IMR-90 (cell line): Measurements from ENCODE around the gene OXA1L. TPM values are rescaled to one million over a fixed set of nuclear protein-coding genes. Genes with fewer than 3 reads are reported as not detected.
"Not testable (repeated sequence)": the region's sequence is repeated elsewhere in the genome, so short reads cannot be mapped to it uniquely, and the experiment has no call there.

Experiments
- ATAC-seq: fragments of 200-7000 bp; cut with Tn5 transposase; 2 replicates; pipeline ENCODE4 v1.9.1; 2020; ENCODE audit warnings: low read depth, mild to moderate bottlenecking, moderate library complexity
- BruUV-seq: library from RNA; stranded (reverse); fragments of 400-500 nt; replicated peaks from 2 replicates; lab custom pipeline; 2021; lab: Mats Ljungman, UMichigan
- CTCF ChIA-PET: fragments of 300-600 bp; formaldehyde crosslinking; extraction: SDS; loops from one replicate; lab custom pipeline; 2021; ENCODE audit warnings: antibody characterized with exemption; lab: Yijun Ruan, JAX
- POLR2A ChIA-PET: fragments of 300-600 bp; sonication (Branson Sonifier 250); formaldehyde crosslinking; loops from one replicate; lab custom pipeline; 2022; ENCODE audit warnings: antibody characterized with exemption; ENCODE audit not compliant: unreplicated experiment; lab: Charles Lee
- DNase-seq: peaks from one replicate; pipeline ENCODE4 v3.0.0; 2013
- H2AFZ ChIP-seq: replicated peaks from 2 replicates; pipeline ENCODE3; 2013; ENCODE audit warnings: low read length, mild to moderate bottlenecking; ENCODE audit not compliant: poor library complexity
- H2AK5ac ChIP-seq: 2 replicates; pipeline ENCODE4 v1.6.1; 2013; ENCODE audit warnings: low read depth, low read length, inconsistent platforms
- H2AK9ac ChIP-seq: replicated peaks from 2 replicates; pipeline ENCODE3; 2013; ENCODE audit warnings: mild to moderate bottlenecking, low read depth, low read length, moderate library complexity; ENCODE audit not compliant: poor library complexity
- H2BK120ac ChIP-seq: 2 replicates; pipeline ENCODE4 v1.6.1; 2013; ENCODE audit warnings: low read depth, low read length, inconsistent platforms
- H2BK15ac ChIP-seq: 3 replicates; pipeline ENCODE4 v1.6.1; 2013; ENCODE audit warnings: low read depth, low read length, inconsistent platforms
- H2BK20ac ChIP-seq: 2 replicates; pipeline ENCODE4 v1.6.1; 2013; ENCODE audit warnings: low read depth, mild to moderate bottlenecking, inconsistent platforms, low read length, moderate library complexity
- H2BK5ac ChIP-seq: 2 replicates; pipeline ENCODE4 v1.6.1; 2013; ENCODE audit warnings: mild to moderate bottlenecking, low read depth, low read length, inconsistent platforms; ENCODE audit not compliant: poor library complexity, severe bottlenecking
- H3K14ac ChIP-seq: replicated peaks from 2 replicates; pipeline ENCODE4 v1.6.1; 2013; ENCODE audit warnings: low read depth, low read length, inconsistent platforms
- H3K18ac ChIP-seq: 2 replicates; pipeline ENCODE4 v1.6.1; 2013; ENCODE audit warnings: low read depth, low read length, control low read depth
- H3K23ac ChIP-seq: 2 replicates; pipeline ENCODE4 v1.6.1; 2013; ENCODE audit warnings: low read depth, low read length, inconsistent platforms
- H3K27ac ChIP-seq: 2 replicates; pipeline ENCODE4 v1.5.1; 2013; ENCODE audit warnings: mild to moderate bottlenecking, control low read depth, low read length; ENCODE audit not compliant: insufficient read depth
- H3K27me3 ChIP-seq: 2 replicates; pipeline ENCODE4 v1.6.1; 2013; ENCODE audit warnings: low read length; ENCODE audit not compliant: control insufficient read depth, insufficient read depth
- H3K36me3 ChIP-seq: 2 replicates; pipeline ENCODE4 v1.6.1; 2013; ENCODE audit warnings: low read length, mixed read lengths; ENCODE audit not compliant: control insufficient read depth, insufficient read depth
- H3K4ac ChIP-seq: 2 replicates; pipeline ENCODE4 v1.6.1; 2013; ENCODE audit warnings: low read depth, low read length, inconsistent platforms
- H3K4me1 ChIP-seq: 2 replicates; pipeline ENCODE4 v1.6.1; 2013; ENCODE audit warnings: low read length, mixed read lengths; ENCODE audit not compliant: control insufficient read depth, insufficient read depth
- H3K4me2 ChIP-seq: 2 replicates; pipeline ENCODE4 v1.6.1; 2013; ENCODE audit warnings: low read depth, mild to moderate bottlenecking, control low read depth, low read length, moderate library complexity
- H3K4me3 ChIP-seq: 2 replicates; pipeline ENCODE4 v1.5.1; 2013; ENCODE audit warnings: low read depth, mild to moderate bottlenecking, control low read depth, low read length, moderate library complexity; ENCODE audit not compliant: insufficient read depth
- H3K56ac ChIP-seq: 2 replicates; pipeline ENCODE4 v1.6.1; 2013; ENCODE audit warnings: low read length, inconsistent platforms; ENCODE audit not compliant: insufficient read depth; ENCODE audit errors: extremely low read depth
- H3K79me1 ChIP-seq, 2 experiments: 2 replicates each; pipeline ENCODE4 v1.6.1; 2013; ENCODE audit warnings: low read length in 2 of 2, inconsistent platforms in 1 of 2, low read depth in 1 of 2
- H3K9ac ChIP-seq: 2 replicates; pipeline ENCODE4 v1.6.1; 2013; ENCODE audit warnings: low read depth, low read length, control low read depth
- H3K9me1 ChIP-seq: 2 replicates; pipeline ENCODE4 v1.6.1; 2013; ENCODE audit warnings: low read length, inconsistent platforms; ENCODE audit not compliant: insufficient read depth
- H3K9me3 ChIP-seq: 2 replicates; pipeline ENCODE4 v1.6.1; 2013; ENCODE audit warnings: low read length; ENCODE audit not compliant: control insufficient read depth, insufficient read depth
- H4K20me1 ChIP-seq: 2 replicates; pipeline ENCODE4 v1.6.1; 2013; ENCODE audit warnings: low read length, inconsistent platforms; ENCODE audit not compliant: insufficient read depth
- H4K5ac ChIP-seq: 2 replicates; pipeline ENCODE4 v1.6.1; 2013; ENCODE audit warnings: mild to moderate bottlenecking, low read depth, low read length, control low read depth
- H4K8ac ChIP-seq, 2 experiments: 2 replicates each; pipeline ENCODE4 v1.6.1; 2013; ENCODE audit warnings: low read depth in 2 of 2, low read length in 2 of 2, control low read depth in 1 of 2, inconsistent platforms in 1 of 2
- H4K91ac ChIP-seq: 2 replicates; pipeline ENCODE4 v1.6.1; 2013; ENCODE audit warnings: low read depth, low read length, inconsistent platforms; ENCODE audit not compliant: insufficient read depth
- WGBS, 2 experiments: methylation state at CpG; one replicate each; pipeline versions ENCODE4 v1.1.5 to v1.1.7; 2013; ENCODE audit warnings: missing lambda C conversion rate in 2 of 2; ENCODE audit not compliant: insufficient read length in 1 of 2; ENCODE audit errors: extremely low coverage in 2 of 2; 5-methylcytosine and 5-hydroxymethylcytosine counted together
- dilution Hi-C: fragments of 300-500 bp; cut with HindIII; formaldehyde crosslinking; loops from one replicate; pipeline ENCODE4 v1.14.3; 2018; ENCODE audit warnings: low sequenced_read_pairs; ENCODE audit not compliant: unreplicated experiment
- in situ Hi-C: fragments of 300-500 bp; cut with MboI; formaldehyde crosslinking; loops from 3 replicates; pipeline ENCODE4 v1.14.3; 2019; ENCODE audit warnings: low sequenced_read_pairs, inconsistent platforms, mixed read lengths
- intact Hi-C: fragments of 100-400 bp; cut with micrococcal nuclease; formaldehyde crosslinking; loops from 2 replicates; pipeline ENCODE4 v1.10.0; 2022
- polyA plus RNA-seq, 3 experiments: library from polyadenylated mRNA; depleted of rRNA; stranded (reverse); fragments of >200 nt; gene quantifications; 2 replicates each; pipeline ENCODE4 v1.2.3, GENCODE V29; 2012; ENCODE audit warnings: low replicate concordance in 1 of 3
- total RNA-seq: library from RNA; depleted of rRNA; stranded (reverse); fragments of >200 nt; gene quantifications from 2 replicates; pipeline ENCODE4 v1.2.3, GENCODE V29; 2012

The OXA1L gene
- total and polyA plus RNA-seq, 2 of the 4 experiments (the other 2 are of a cell fraction), result 47.3 to 113 TPM

- H3K79me1 ChIP-seq, H2AFZ ChIP-seq, H2BK120ac ChIP-seq, ATAC-seq, H3K4ac ChIP-seq, H3K14ac ChIP-seq, H3K23ac ChIP-seq, H3K9me1 ChIP-seq, dilution Hi-C loops, in situ Hi-C loops, H2AK9ac ChIP-seq, H2BK20ac ChIP-seq, H3K56ac ChIP-seq, BruUV-seq, H3K27ac ChIP-seq, POLR2A ChIA-PET, H3K4me2 ChIP-seq, H2BK15ac ChIP-seq, H3K18ac ChIP-seq, DNase-seq, H4K5ac ChIP-seq, H3K4me1 ChIP-seq, H3K9me3 ChIP-seq, H2AK5ac ChIP-seq, H3K4me3 ChIP-seq, CTCF ChIA-PET, H3K36me3 ChIP-seq, H2BK5ac ChIP-seq, H4K91ac ChIP-seq, H4K20me1 ChIP-seq, H3K9ac ChIP-seq, H3K27me3 ChIP-seq, H4K8ac ChIP-seq, intact Hi-C loops: not testable (repeated sequence)
- WGBS, 2 experiments, result no CpG with 5 or more reads among the region's 14 CpGs
Observed at GRCh38 chr14:22736384-22736783, 30.1 kb upstream of the OXA1L start.
